GM23338 (cell line): ENCODE measurements around the gene RAB25.

Experiments used
- ETS1 ChIP-seq: IDR thresholded peaks from 2 replicates; pipeline ENCODE4 v1.6.1; 2016; ENCODE audit warnings: antibody characterized with exemption
- EZH2 ChIP-seq: fragments of 200-600 bp; sonication (generic); IDR thresholded peaks from one replicate; pipeline ENCODE4 v1.8.0; 2017; ENCODE audit warnings: antibody characterized with exemption, mild to moderate bottlenecking, low read depth; ENCODE audit not compliant: unreplicated experiment
- POLR2AphosphoS5 ChIP-seq: IDR thresholded peaks from 2 replicates; pipeline ENCODE4 v1.6.1; 2016; ENCODE audit warnings: antibody characterized with exemption, low read depth
- REST ChIP-seq: IDR thresholded peaks from one replicate; pipeline ENCODE4 v1.6.1; 2018; ENCODE audit warnings: antibody characterized with exemption; ENCODE audit not compliant: unreplicated experiment
- ZNF114 ChIP-seq: fragments of 250-450 bp; sonication (Bioruptor Pico); IDR thresholded peaks from 2 replicates; pipeline ENCODE4 v1.5.0; 2020; ENCODE audit warnings: mild to moderate bottlenecking, moderate library complexity
- ZNF331 ChIP-seq: fragments of 250-450 bp; sonication (Bioruptor Pico); IDR thresholded peaks from 2 replicates; pipeline ENCODE4 v1.5.0; 2020; ENCODE audit warnings: low read depth, mild to moderate bottlenecking, moderate library complexity
- TF ChIP-seq, protein P1 (sequence below), 2 experiments: fragments of 200-600 bp in 1 of 2; sonication (generic) in 1 of 2; conservative IDR thresholded peaks; 2 replicates each; pipeline versions ENCODE4 v1.5.1 to v1.6.1; 2016 to 2017; ENCODE audit warnings: antibody characterized with exemption in 2 of 2, low read depth in 2 of 2, mild to moderate bottlenecking in 2 of 2, moderate library complexity in 1 of 2

- TF ChIP-seq, protein P1, sequence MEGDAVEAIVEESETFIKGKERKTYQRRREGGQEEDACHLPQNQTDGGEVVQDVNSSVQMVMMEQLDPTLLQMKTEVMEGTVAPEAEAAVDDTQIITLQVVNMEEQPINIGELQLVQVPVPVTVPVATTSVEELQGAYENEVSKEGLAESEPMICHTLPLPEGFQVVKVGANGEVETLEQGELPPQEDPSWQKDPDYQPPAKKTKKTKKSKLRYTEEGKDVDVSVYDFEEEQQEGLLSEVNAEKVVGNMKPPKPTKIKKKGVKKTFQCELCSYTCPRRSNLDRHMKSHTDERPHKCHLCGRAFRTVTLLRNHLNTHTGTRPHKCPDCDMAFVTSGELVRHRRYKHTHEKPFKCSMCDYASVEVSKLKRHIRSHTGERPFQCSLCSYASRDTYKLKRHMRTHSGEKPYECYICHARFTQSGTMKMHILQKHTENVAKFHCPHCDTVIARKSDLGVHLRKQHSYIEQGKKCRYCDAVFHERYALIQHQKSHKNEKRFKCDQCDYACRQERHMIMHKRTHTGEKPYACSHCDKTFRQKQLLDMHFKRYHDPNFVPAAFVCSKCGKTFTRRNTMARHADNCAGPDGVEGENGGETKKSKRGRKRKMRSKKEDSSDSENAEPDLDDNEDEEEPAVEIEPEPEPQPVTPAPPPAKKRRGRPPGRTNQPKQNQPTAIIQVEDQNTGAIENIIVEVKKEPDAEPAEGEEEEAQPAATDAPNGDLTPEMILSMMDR (conservative IDR thresholded peaks at IDR 0.05; ENCODE audit: low read depth in 2 of 2), result no peak
- TF ChIP-seq ZNF331 (CRISPR knock-in tag) (no peak), POLR2AphosphoS5 (no peak), REST (no peak), ZNF114 (CRISPR knock-in tag) (no peak), ETS1 (no peak), EZH2 (no peak)
These were observed 39.4 kb downstream of the RAB25 start for GRCh38 chr1:156100205-156100995.
